ENCODE measurements around the gene SRRM4. TPM values are rescaled to one million over a fixed set of nuclear protein-coding genes. Genes with fewer than 3 reads are reported as not detected.

SRRM4 gene
- total RNA-seq, 2 experiments from 2014 or later: not detected

- CTCF ChIA-PET: no interaction called here
- no peak for ATAC-seq
- Mint-ChIP-seq H3K27ac (no peak overlapping the region), H3K4me3 (no peak overlapping the region), H3K27me3 (peaks cover 3% of the 10 kb centered on the region), H3K36me3 (no peaks in the 10 kb centered on the region), H3K9me3 (ENCODE audit: low read depth) (peaks cover 2% of the 10 kb centered on the region), H3K4me1 (no peaks in the 10 kb centered on the region)
- DNase-seq: no peak
Observed at GRCh38 chr12:119157528-119157927, 176.2 kb downstream of the SRRM4 start.

DNA sequence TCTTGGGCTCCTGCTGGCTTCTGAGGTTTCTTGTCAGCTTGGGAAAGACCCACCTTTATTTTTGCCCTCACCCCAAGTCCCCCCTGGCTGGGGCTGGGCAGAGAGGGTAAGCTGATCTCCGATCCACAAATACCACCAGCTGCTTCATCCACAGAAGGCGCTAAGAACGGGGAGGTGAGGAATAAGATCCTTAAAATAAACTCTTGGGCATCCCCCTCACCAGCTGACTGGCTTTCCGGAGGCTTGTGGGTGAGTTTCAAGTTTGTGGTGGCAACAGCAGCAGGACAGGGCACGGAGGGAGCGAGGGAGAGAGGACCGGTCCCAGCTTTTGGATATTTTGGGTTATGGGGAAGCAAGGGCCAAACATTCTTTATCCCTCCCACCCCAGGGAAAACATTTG lies 176.6 kb downstream of the SRRM4 start:
- no peaks in the 10 kb centered on the region for H3K4me1 Mint-ChIP-seq
- no peak overlapping the region for H3K27ac Mint-ChIP-seq
- H3K36me3 Mint-ChIP-seq: no peaks in the 10 kb centered on the region
- no peak overlapping the region for H3K4me3 Mint-ChIP-seq
- H3K27me3 Mint-ChIP-seq: peaks cover 2% of the 10 kb centered on the region
- CTCF ChIA-PET: no interaction called here
- no peak for DNase-seq
- H3K9me3 Mint-ChIP-seq (ENCODE audit: low read depth): no peaks in the 10 kb centered on the region
- ATAC-seq: no peak

DNA sequence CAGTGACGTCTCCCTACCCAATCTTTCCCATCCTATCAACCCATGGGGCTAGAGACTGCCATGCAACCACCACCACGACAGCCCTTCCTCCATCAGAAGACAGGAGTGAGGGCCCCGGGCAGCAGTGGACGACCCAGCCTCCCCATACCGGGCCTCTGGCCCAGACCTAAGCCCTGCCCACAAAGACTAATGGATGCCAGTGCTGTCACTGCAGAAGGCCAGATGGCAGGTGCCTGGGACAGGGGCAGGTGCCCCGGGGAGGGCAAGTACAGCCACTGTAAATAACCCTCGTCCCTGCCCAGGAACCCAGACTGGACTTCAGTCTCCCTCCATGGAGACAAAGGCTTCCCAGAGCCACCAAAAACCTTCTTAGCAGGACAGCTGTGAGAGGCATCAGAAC lies 177.1 kb downstream of the SRRM4 start:
- Mint-ChIP-seq H3K27me3 (no peaks in the 10 kb centered on the region), H3K27ac (no peak overlapping the region), H3K9me3 (ENCODE audit: low read depth) (no peaks in the 10 kb centered on the region), H3K4me1 (no peaks in the 10 kb centered on the region), H3K4me3 (no peak overlapping the region), H3K36me3 (no peaks in the 10 kb centered on the region)
- CTCF ChIA-PET: no interaction called here
- ATAC-seq: no peak
- DNase-seq: no peak

DNA sequence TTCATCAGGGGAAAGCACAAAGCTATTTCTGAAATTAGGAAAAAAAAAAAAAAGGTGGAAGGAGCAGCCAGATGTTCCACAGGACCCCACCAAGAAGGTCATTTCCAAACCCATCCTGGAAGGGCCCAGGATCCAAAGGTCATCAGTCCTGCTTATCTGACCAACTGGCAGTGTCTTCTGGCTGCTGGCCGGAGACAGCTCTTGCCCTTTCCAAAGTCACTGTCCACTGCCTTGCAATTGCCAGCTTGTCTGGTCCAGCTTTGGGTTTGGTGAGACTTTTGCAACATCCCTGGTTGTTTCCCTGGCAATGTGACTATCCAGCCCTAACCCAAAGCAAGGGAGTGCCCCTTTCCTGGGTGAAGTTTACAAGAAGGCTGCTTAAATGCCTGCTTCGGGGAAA lies 178.5 kb downstream of the SRRM4 start:
- H3K4me3 Mint-ChIP-seq: no peak overlapping the region
- CTCF ChIA-PET: no interaction called here
- no peaks in the 10 kb centered on the region for H3K36me3 Mint-ChIP-seq
- DNase-seq (no peak), ATAC-seq (no peak)
- no peaks in the 10 kb centered on the region for H3K9me3 Mint-ChIP-seq (ENCODE audit: low read depth)
- no peaks in the 10 kb centered on the region for H3K27me3 Mint-ChIP-seq
- no peak overlapping the region for H3K27ac Mint-ChIP-seq
- no peaks in the 10 kb centered on the region for H3K4me1 Mint-ChIP-seq

DNA sequence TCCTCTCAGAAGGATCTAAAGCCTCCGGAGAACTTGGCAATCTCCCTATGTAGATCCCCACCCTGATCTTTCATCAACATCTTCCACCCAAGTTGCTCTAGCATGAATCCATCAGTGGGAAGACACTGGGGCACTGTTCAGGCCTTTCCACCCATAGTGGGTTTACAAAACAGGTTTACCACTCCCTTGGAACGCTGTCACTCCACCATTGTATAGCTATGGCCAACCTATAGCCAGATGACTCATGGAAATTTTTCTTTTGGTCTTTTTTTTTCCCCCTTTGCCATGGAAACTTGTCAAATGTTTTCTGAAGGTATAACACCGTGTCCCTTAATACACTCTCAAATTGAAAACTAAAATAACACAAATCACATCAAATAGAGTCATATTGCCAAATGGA lies 186.6 kb downstream of the SRRM4 start:
- no peak for ATAC-seq
- Mint-ChIP-seq H3K36me3 (no peaks in the 10 kb centered on the region), H3K27ac (no peak overlapping the region), H3K4me1 (no peaks in the 10 kb centered on the region), H3K9me3 (ENCODE audit: low read depth) (no peaks in the 10 kb centered on the region), H3K4me3 (no peak overlapping the region), H3K27me3 (no peaks in the 10 kb centered on the region)
- no peak for DNase-seq
- CTCF ChIA-PET: no interaction called here

DNA sequence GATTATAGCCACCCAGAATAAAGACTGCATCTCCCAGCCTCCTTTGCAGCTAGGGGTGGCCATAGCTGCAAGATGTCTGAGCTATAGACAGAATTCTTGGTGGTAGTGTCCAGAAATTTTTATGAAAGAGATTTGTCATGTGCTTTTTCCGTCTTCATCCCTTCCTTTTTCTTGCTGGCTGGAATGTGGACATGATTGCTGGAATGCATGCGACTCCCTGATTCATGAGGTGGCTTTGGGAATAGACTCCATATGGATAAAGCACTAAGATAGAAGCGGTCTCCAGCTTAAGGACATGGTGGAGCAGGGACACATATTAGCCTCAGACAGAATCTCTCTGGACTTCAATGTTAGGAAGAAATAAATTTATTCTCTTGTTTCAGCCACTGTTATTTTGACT lies 187.4 kb downstream of the SRRM4 start:
- DNase-seq (no peak), ATAC-seq (no peak)
- no peaks in the 10 kb centered on the region for H3K36me3 Mint-ChIP-seq
- H3K4me3 Mint-ChIP-seq: no peak overlapping the region
- H3K4me1 Mint-ChIP-seq: no peaks in the 10 kb centered on the region
- H3K27me3 Mint-ChIP-seq: no peaks in the 10 kb centered on the region
- CTCF ChIA-PET: no interaction called here
- H3K9me3 Mint-ChIP-seq (ENCODE audit: low read depth): no peaks in the 10 kb centered on the region
- H3K27ac Mint-ChIP-seq: no peak overlapping the region

DNA sequence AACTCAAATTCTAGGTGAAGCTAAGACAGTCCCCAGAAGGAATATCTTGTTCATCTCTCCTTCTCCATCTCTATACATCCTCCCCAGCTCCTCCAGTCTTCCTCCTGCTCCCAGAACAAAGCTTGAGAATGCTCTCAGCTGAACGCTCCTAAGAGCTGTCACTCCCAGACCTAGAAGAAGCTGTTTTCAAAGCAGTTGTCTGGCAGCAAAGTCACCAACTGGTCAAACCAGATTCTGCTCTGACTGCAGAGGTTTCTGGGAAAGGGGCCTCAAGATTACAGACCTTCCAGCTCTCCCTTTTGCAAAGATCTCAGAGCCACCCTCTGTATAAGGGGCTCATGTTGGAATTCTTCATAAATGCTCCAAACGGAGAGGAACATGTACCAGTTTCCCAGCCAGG lies 187.8 kb downstream of the SRRM4 start:
- Mint-ChIP-seq H3K4me3 (no peak overlapping the region), H3K4me1 (no peaks in the 10 kb centered on the region), H3K36me3 (no peaks in the 10 kb centered on the region), H3K27me3 (no peaks in the 10 kb centered on the region), H3K9me3 (ENCODE audit: low read depth) (no peaks in the 10 kb centered on the region), H3K27ac (no peak overlapping the region)
- CTCF ChIA-PET: no interaction called here
- no peak for DNase-seq
- no peak for ATAC-seq

- Mint-ChIP-seq H3K4me1 (no peaks in the 10 kb centered on the region), H3K27ac (no peak overlapping the region), H3K4me3 (no peak overlapping the region), H3K27me3 (no peaks in the 10 kb centered on the region), H3K9me3 (ENCODE audit: low read depth) (no peaks in the 10 kb centered on the region), H3K36me3 (no peaks in the 10 kb centered on the region)
- CTCF ChIA-PET: no interaction called here
- DNase-seq: no peak
- ATAC-seq: no peak
Observed at GRCh38 chr12:119171291-119171690, 189.9 kb downstream of the SRRM4 start.

DNA sequence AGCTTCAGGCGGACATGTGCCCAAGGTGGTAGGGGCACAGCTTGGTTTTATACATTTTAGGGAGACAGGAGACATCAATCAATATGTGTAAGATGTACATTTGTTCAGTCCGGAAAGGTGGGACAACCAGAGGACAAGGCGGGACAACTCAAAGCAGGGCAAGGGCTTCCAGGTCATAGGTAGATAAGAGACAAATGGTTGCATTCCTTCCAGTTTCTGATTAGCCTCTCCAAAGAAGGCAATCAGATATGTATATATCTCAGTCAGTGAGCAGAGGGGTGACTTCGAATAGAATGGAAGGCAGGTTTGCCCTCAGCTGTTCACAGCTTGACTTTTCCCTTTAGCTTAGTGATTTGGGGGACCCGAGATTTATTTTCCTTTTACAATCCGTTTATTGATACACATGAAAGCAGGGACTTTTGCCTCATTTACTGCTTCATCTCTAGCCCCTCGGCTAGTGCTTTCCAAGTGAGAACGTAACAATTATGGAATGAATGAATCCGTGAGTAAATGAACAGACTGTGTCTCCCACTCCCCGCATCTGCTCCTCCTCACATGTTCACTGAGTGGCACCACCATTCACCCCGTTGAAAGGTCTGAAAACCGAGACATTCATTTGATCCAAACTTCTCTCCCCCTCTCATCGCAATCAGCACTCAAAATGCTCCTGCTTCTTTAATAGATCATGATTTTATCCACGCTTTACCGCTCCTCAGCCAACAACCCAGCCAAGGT lies 190.5 kb downstream of the SRRM4 start:
- CTCF ChIA-PET: no interaction called here
- ATAC-seq (no peak), DNase-seq (no peak)
- no peaks in the 10 kb centered on the region for H3K9me3 Mint-ChIP-seq (ENCODE audit: low read depth)
- no peak overlapping the region for H3K4me3 Mint-ChIP-seq
- H3K27ac Mint-ChIP-seq: no peak overlapping the region
- no peaks in the 10 kb centered on the region for H3K4me1 Mint-ChIP-seq
- H3K36me3 Mint-ChIP-seq: no peaks in the 10 kb centered on the region
- no peaks in the 10 kb centered on the region for H3K27me3 Mint-ChIP-seq

- DNase-seq (no peak), ATAC-seq (no peak)
- no peak overlapping the region for H3K27ac Mint-ChIP-seq
- H3K4me1 Mint-ChIP-seq: no peaks in the 10 kb centered on the region
- H3K9me3 Mint-ChIP-seq (ENCODE audit: low read depth): no peaks in the 10 kb centered on the region
- H3K4me3 Mint-ChIP-seq: no peak overlapping the region
- H3K36me3 Mint-ChIP-seq: no peaks in the 10 kb centered on the region
- no peaks in the 10 kb centered on the region for H3K27me3 Mint-ChIP-seq
- CTCF ChIA-PET: no interaction called here
Observed at GRCh38 chr12:119175081-119175480, 193.7 kb downstream of the SRRM4 start.

DNA sequence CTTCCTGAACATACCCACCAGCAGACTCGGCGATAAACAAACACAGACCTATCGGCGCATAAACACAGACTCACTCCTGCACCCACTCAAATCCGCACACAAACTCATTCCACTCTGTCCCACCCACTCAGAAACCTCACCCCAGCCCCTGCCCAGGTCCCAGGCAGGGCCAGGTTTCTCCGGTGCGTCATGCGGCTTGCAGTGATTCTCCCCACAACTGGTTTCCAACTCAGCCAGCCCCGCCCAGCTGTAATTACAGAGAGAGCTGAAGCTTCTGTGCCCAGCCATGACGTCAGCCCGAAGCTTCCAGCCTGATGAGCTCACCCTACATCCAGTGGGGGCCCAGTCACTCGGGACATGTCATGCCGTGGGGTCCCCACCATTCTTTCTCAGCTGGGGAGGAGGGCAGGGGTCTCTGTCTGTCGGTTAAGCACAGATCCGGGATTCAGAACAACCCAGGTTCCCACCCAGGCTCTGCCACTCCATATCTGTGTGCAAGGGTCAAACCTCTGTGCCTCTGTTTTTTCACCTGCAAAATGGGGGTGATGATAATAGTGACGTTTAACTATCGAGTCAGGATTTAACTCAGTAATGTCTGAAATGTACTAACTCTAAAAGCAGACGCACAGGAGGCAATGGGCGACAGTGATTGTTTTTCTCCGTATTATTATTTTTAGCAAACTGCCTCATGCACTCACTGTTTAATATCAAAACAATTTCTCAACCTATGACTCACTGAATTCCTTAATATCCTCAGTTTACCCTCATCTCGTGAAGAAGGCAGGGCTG lies 195.1 kb downstream of the SRRM4 start:
- CTCF ChIA-PET: no interaction called here
- H3K27ac Mint-ChIP-seq: no peak overlapping the region
- no peaks in the 10 kb centered on the region for H3K36me3 Mint-ChIP-seq
- H3K9me3 Mint-ChIP-seq (ENCODE audit: low read depth): no peaks in the 10 kb centered on the region
- no peak overlapping the region for H3K4me3 Mint-ChIP-seq
- no peaks in the 10 kb centered on the region for H3K27me3 Mint-ChIP-seq
- ATAC-seq (no peak), DNase-seq (no peak)
- no peaks in the 10 kb centered on the region for H3K4me1 Mint-ChIP-seq

DNA sequence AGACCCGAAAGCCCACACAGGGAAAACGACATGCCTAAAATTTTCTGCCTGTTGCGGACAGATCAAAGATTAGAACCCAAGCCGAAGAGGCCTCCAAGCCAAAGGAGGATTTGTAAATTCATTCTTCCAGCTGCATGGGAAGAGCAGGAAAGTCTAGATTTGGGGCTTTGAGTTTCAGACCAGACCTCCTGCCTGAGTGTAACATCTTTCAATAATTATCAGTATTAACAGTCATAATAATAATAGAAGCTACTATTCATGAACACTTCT lies 195.7 kb downstream of the SRRM4 start:
- no peaks in the 10 kb centered on the region for H3K4me1 Mint-ChIP-seq
- H3K4me3 Mint-ChIP-seq: no peak overlapping the region
- DNase-seq: no peak
- CTCF ChIA-PET: no interaction called here
- H3K27ac Mint-ChIP-seq: no peak overlapping the region
- no peaks in the 10 kb centered on the region for H3K36me3 Mint-ChIP-seq
- no peak for ATAC-seq
- H3K27me3 Mint-ChIP-seq: no peaks in the 10 kb centered on the region
- H3K9me3 Mint-ChIP-seq (ENCODE audit: low read depth): no peaks in the 10 kb centered on the region

GRCh38 chr12:119177724-119178380 lies 196.5 kb downstream of the SRRM4 start:
- H3K36me3 Mint-ChIP-seq: no peaks in the 10 kb centered on the region
- no peak for DNase-seq
- no peak for ATAC-seq
- no peaks in the 10 kb centered on the region for H3K4me1 Mint-ChIP-seq
- H3K9me3 Mint-ChIP-seq (ENCODE audit: low read depth): no peaks in the 10 kb centered on the region
- no peak overlapping the region for H3K27ac Mint-ChIP-seq
- no peak overlapping the region for H3K4me3 Mint-ChIP-seq
- CTCF ChIA-PET: no interaction called here
- no peaks in the 10 kb centered on the region for H3K27me3 Mint-ChIP-seq

- Mint-ChIP-seq H3K9me3 (ENCODE audit: low read depth) (no peaks in the 10 kb centered on the region), H3K27ac (no peak within 1 kb of the TSS), H3K4me1 (no peaks in the 10 kb centered on the region), H3K27me3 (no peaks in the 10 kb centered on the region), H3K36me3 (no peaks in the 10 kb centered on the region), H3K4me3 (no peak within 1 kb of the TSS)
- DNase-seq (no peak), ATAC-seq (no peak)
- CTCF ChIA-PET: no interaction called here
Observed at GRCh38 chr12:119178544-119179334, 197.4 kb downstream of the SRRM4 start, which contains the start of gene HSPB8. TSS of gene HSPB8 (plus strand) at chr12:119178931. CDS start at chr12:119179313, 382 bp downstream.
